H9 (cell line): ENCODE results near the gene ZSCAN22. TPM values are rescaled to one million over a fixed set of nuclear protein-coding genes. Genes with fewer than 3 reads are reported as not detected.

Experiments used
- DNase-seq: peaks from one replicate; pipeline ENCODE4 v3.0.0-alpha.2; 2017
- H2AFZ ChIP-seq: one replicate; pipeline ENCODE4 v1.6.1; 2013; ENCODE audit warnings: mild to moderate bottlenecking, low read length, control low read depth, moderate library complexity
- H2AK5ac ChIP-seq: 2 replicates; pipeline ENCODE4 v1.6.1; 2013; ENCODE audit warnings: low read length, control low read depth, mixed read lengths; ENCODE audit not compliant: insufficient read length
- H2BK120ac ChIP-seq: one replicate; pipeline ENCODE4 v1.6.1; 2013; ENCODE audit warnings: low read depth, mild to moderate bottlenecking, low read length, control low read depth, inconsistent platforms; ENCODE audit not compliant: poor library complexity, severe bottlenecking
- H2BK12ac ChIP-seq: 2 replicates; pipeline ENCODE4 v1.6.1; 2013; ENCODE audit warnings: low read length, control low read depth, mixed read lengths, low read depth; ENCODE audit not compliant: insufficient read length
- H2BK15ac ChIP-seq: 2 replicates; pipeline ENCODE4 v1.6.1; 2013; ENCODE audit warnings: low read depth, low read length, control low read depth
- H2BK20ac ChIP-seq: one replicate; pipeline ENCODE4 v1.6.1; 2013; ENCODE audit warnings: low read depth, mild to moderate bottlenecking, low read length, control low read depth, inconsistent platforms; ENCODE audit not compliant: poor library complexity, severe bottlenecking
- H2BK5ac ChIP-seq: 2 replicates; pipeline ENCODE4 v1.6.1; 2013; ENCODE audit warnings: low read length, control low read depth, mixed read lengths; ENCODE audit not compliant: insufficient read length
- H3K14ac ChIP-seq: 2 replicates; pipeline ENCODE4 v1.6.1; 2013; ENCODE audit warnings: low read length, control low read depth; ENCODE audit not compliant: insufficient read depth
- H3K18ac ChIP-seq: 2 replicates; pipeline ENCODE4 v1.6.1; 2013; ENCODE audit warnings: low read depth, mild to moderate bottlenecking, mixed read lengths, low read length, control low read depth; ENCODE audit not compliant: insufficient read length
- H3K23ac ChIP-seq: 2 replicates; pipeline ENCODE4 v1.6.1; 2013; ENCODE audit warnings: low read length, control low read depth, mixed read lengths, low read depth; ENCODE audit not compliant: insufficient read length
- H3K23me2 ChIP-seq: 2 replicates; pipeline ENCODE4 v1.6.1; 2013; ENCODE audit warnings: low read depth, mild to moderate bottlenecking, mixed read lengths, low read length, control low read depth; ENCODE audit not compliant: insufficient read length, poor library complexity, severe bottlenecking
- H3K27ac ChIP-seq: 2 replicates; pipeline ENCODE4 v1.5.1; 2013; ENCODE audit warnings: low read length, control low read depth, mixed read lengths, low read depth; ENCODE audit not compliant: insufficient read length
- H3K27me3 ChIP-seq: 2 replicates; pipeline ENCODE4 v1.6.1; 2013; ENCODE audit warnings: low read length, control low read depth, inconsistent platforms; ENCODE audit not compliant: insufficient read depth
- H3K4ac ChIP-seq: 2 replicates; pipeline ENCODE4 v1.6.1; 2013; ENCODE audit warnings: low read depth, mild to moderate bottlenecking, control low read depth, inconsistent platforms, low read length, moderate library complexity
- H3K4me1 ChIP-seq: 2 replicates; pipeline ENCODE4 v1.6.1; 2013; ENCODE audit warnings: low read length, control low read depth, inconsistent platforms; ENCODE audit not compliant: insufficient read depth
- H3K4me2 ChIP-seq: 2 replicates; pipeline ENCODE4 v1.6.1; 2013; ENCODE audit warnings: low read length, control low read depth, mixed read lengths; ENCODE audit not compliant: insufficient read length, insufficient read depth
- H3K56ac ChIP-seq: 2 replicates; pipeline ENCODE4 v1.6.1; 2013; ENCODE audit warnings: low read depth, mild to moderate bottlenecking, mixed read lengths, low read length, control low read depth; ENCODE audit not compliant: insufficient read length
- H3K79me1 ChIP-seq: 2 replicates; pipeline ENCODE4 v1.6.1; 2013; ENCODE audit warnings: low read depth, mild to moderate bottlenecking, moderate library complexity, low read length, control low read depth, inconsistent platforms; ENCODE audit not compliant: insufficient read depth, poor library complexity, severe bottlenecking
- H3K79me2 ChIP-seq: 2 replicates; pipeline ENCODE4 v1.6.1; 2013; ENCODE audit warnings: low read length, control low read depth, inconsistent platforms; ENCODE audit not compliant: insufficient read depth
- H3K9ac ChIP-seq: 2 replicates; pipeline ENCODE4 v1.6.1; 2013; ENCODE audit warnings: low read length, control low read depth, mixed read lengths; ENCODE audit not compliant: insufficient read length; ENCODE audit errors: extremely low read depth
- H3K9me3 ChIP-seq: one replicate; pipeline ENCODE4 v1.6.1; 2013; ENCODE audit warnings: low read depth, low read length, inconsistent platforms; ENCODE audit not compliant: control insufficient read depth
- H3T11ph ChIP-seq: one replicate; pipeline ENCODE4 v1.6.1; 2013; ENCODE audit warnings: mild to moderate bottlenecking, low read length, control low read depth, inconsistent platforms
- H4K20me1 ChIP-seq: one replicate; pipeline ENCODE4 v1.6.1; 2013; ENCODE audit not compliant: control insufficient read depth, insufficient read length, insufficient read depth
- H4K5ac ChIP-seq: 2 replicates; pipeline ENCODE4 v1.6.1; 2013; ENCODE audit warnings: low read depth, mild to moderate bottlenecking, mixed read lengths, low read length, control low read depth; ENCODE audit not compliant: insufficient read length
- H4K8ac ChIP-seq: replicated peaks from 2 replicates; pipeline ENCODE4 v1.6.1; 2013; ENCODE audit warnings: low read length, control low read depth, mixed read lengths, low read depth; ENCODE audit not compliant: insufficient read length
- H4K91ac ChIP-seq: 2 replicates; pipeline ENCODE4 v1.6.1; 2013; ENCODE audit warnings: low read depth, mild to moderate bottlenecking, moderate library complexity, mixed read lengths, low read length, control low read depth; ENCODE audit not compliant: insufficient read length
- H3K27ac Mint-ChIP-seq, 3 experiments: 2 replicates in 2 of 3; 3 replicates in 1 of 3; pipeline ENCODE4 v1.8.0; 2020 to 2021; ENCODE audit warnings: mixed read lengths in 3 of 3, mild to moderate bottlenecking in 1 of 3, moderate library complexity in 1 of 3
- H3K27me3 Mint-ChIP-seq: 2 replicates; pipeline ENCODE4 v1.8.0; 2021; ENCODE audit warnings: low read depth, mild to moderate bottlenecking, moderate library complexity, mixed read lengths
- H3K36me3 Mint-ChIP-seq, 3 experiments: 2 replicates in 2 of 3; 3 replicates in 1 of 3; pipeline ENCODE4 v1.8.0; 2020 to 2021; ENCODE audit warnings: low read depth in 3 of 3, mixed read lengths in 3 of 3; ENCODE audit not compliant: insufficient read depth in 1 of 3
- H3K4me1 Mint-ChIP-seq, 2 experiments: 2 replicates each; pipeline ENCODE4 v1.8.0; 2020; ENCODE audit warnings: mixed read lengths in 2 of 2
- H3K4me3 Mint-ChIP-seq, 2 experiments: 2 replicates in 1 of 2; 3 replicates in 1 of 2; pipeline ENCODE4 v1.8.0; 2020 to 2021; ENCODE audit warnings: mild to moderate bottlenecking in 2 of 2, mixed read lengths in 2 of 2, moderate library complexity in 1 of 2
- H3K9me3 Mint-ChIP-seq, 2 experiments: 2 replicates in 1 of 2; 3 replicates in 1 of 2; pipeline ENCODE4 v1.8.0; 2020; ENCODE audit warnings: mild to moderate bottlenecking in 2 of 2, mixed read lengths in 2 of 2, moderate library complexity in 1 of 2
- CTCF ChIP-seq: fragments of 200-600 bp; sonication (generic); conservative IDR thresholded peaks from 3 replicates; pipeline ENCODE4 v1.8.0; 2021; ENCODE audit warnings: antibody characterized with exemption, mild to moderate bottlenecking
- WGBS: extraction: QIAGEN DNeasy Blood & Tissue Kit; methylation state at CpG from one replicate; pipeline ENCODE4 v1.1.7; 2013; ENCODE audit warnings: missing lambda C conversion rate, low lambda C conversion rate, mixed read lengths; ENCODE audit not compliant: insufficient read length; ENCODE audit errors: extremely low coverage; 5-methylcytosine and 5-hydroxymethylcytosine counted together
- total RNA-seq: library from RNA; stranded (reverse); gene quantifications from 2 replicates; pipeline ENCODE4 v1.2.1, GENCODE V29; 2021

ZSCAN22 gene
- total RNA-seq, 1 experiment from 2014 or later = 4.8 TPM

GRCh38 chr19:58335630-58336029, 8.8 kb downstream of the ZSCAN22 start:
- H3K36me3 Mint-ChIP-seq = peaks cover 14 to 32% (median 24%) of the 10 kb centered on the region in 3 experiments; a peak in 6 of 7 replicates

More at GRCh38 chr19:58335630-58336029, 8.8 kb downstream of the ZSCAN22 start:
- Histone ChIP-seq H2BK15ac (no peak overlapping the region), H3K9me3 (no peaks in the 10 kb centered on the region), H3K27ac (no peak overlapping the region), H2AFZ (no peak overlapping the region), H2BK12ac (no peak overlapping the region), H3K4me1 (no peaks in the 10 kb centered on the region), H4K8ac (no peak overlapping the region), H4K5ac (no peak overlapping the region), H4K91ac (no peak overlapping the region), H2BK120ac (no peak overlapping the region), H2BK5ac (no peak overlapping the region), H3T11ph (no peak overlapping the region), H3K79me2 (no peaks in the 10 kb centered on the region), H3K4ac (no peak overlapping the region), H2AK5ac (no peak overlapping the region), H3K23ac (no peak overlapping the region), H3K9ac (no peak overlapping the region), H3K23me2 (no peaks in the 10 kb centered on the region), H3K27me3 (no peaks in the 10 kb centered on the region), H4K20me1 (no peaks in the 10 kb centered on the region), H3K18ac (no peak overlapping the region), H3K4me2 (no peak overlapping the region), H2BK20ac (no peak overlapping the region), H3K79me1 (no peaks in the 10 kb centered on the region), H3K14ac (no peak overlapping the region), H3K56ac (no peak overlapping the region)
- H3K27me3 Mint-ChIP-seq = no peaks in the 10 kb centered on the region
- DNase-seq = no peak
- no peak overlapping the region for H3K27ac Mint-ChIP-seq
- no peaks in the 10 kb centered on the region; a peak in 1 of 5 replicates for H3K9me3 Mint-ChIP-seq
- H3K4me3 Mint-ChIP-seq = no peak overlapping the region
- H3K4me1 Mint-ChIP-seq = no peaks in the 10 kb centered on the region
- no CpG with 5 or more reads among the region's 3 CpGs for WGBS
- TF ChIP-seq CTCF = no peak
